Endodermal cell (in vitro differentiated cells): ENCODE data around the gene ATXN7L1. TPM values are rescaled to one million over a fixed set of nuclear protein-coding genes. Genes with fewer than 3 reads are reported as not detected.
A peak's percentile ranks its signal among the peaks of the same experiment; 100 is the strongest.

Experiments used
- DNase-seq: peaks from one replicate; pipeline ENCODE4 v3.0.0-alpha.2; 2017
- H3K27ac ChIP-seq: 2 replicates; pipeline ENCODE4 v1.5.1; 2013; ENCODE audit warnings: mild to moderate bottlenecking, low read depth, low read length, moderate library complexity
- H3K27me3 ChIP-seq: 2 replicates; pipeline ENCODE4 v1.6.1; 2013; ENCODE audit warnings: mild to moderate bottlenecking, low read length, moderate library complexity; ENCODE audit not compliant: insufficient read depth, control insufficient read depth, poor library complexity, severe bottlenecking
- H3K36me3 ChIP-seq: 2 replicates; pipeline ENCODE4 v1.7.0; 2013; ENCODE audit warnings: mild to moderate bottlenecking, low read length, moderate library complexity; ENCODE audit not compliant: control insufficient read depth, insufficient read depth
- H3K4me1 ChIP-seq: one replicate; pipeline ENCODE4 v1.7.0; 2013; ENCODE audit warnings: low read length; ENCODE audit not compliant: control insufficient read depth, insufficient read depth
- H3K4me3 ChIP-seq: 2 replicates; pipeline ENCODE4 v1.5.1; 2013; ENCODE audit warnings: mild to moderate bottlenecking, low read length, moderate library complexity
- H3K9ac ChIP-seq: 2 replicates; pipeline ENCODE4 v1.6.1; 2013; ENCODE audit warnings: mild to moderate bottlenecking, low read length, moderate library complexity; ENCODE audit not compliant: poor library complexity, severe bottlenecking; ENCODE audit errors: extremely low read depth
- H3K9me3 ChIP-seq: 2 replicates; pipeline ENCODE4 v1.6.1; 2013; ENCODE audit warnings: mild to moderate bottlenecking, low read length, moderate library complexity; ENCODE audit not compliant: control insufficient read depth
- H3K27ac Mint-ChIP-seq: 2 replicates; pipeline ENCODE4 v1.8.0; 2020; ENCODE audit warnings: mixed read lengths
- H3K27me3 Mint-ChIP-seq: 2 replicates; pipeline ENCODE4 v1.8.0; 2021; ENCODE audit warnings: mild to moderate bottlenecking, mixed read lengths; ENCODE audit not compliant: insufficient read depth
- H3K36me3 Mint-ChIP-seq: 2 replicates; pipeline ENCODE4 v1.8.0; 2020; ENCODE audit warnings: low read depth, mixed read lengths
- H3K4me1 Mint-ChIP-seq: 2 replicates; pipeline ENCODE4 v1.8.0; 2020; ENCODE audit warnings: mixed read lengths
- H3K4me3 Mint-ChIP-seq: 2 replicates; pipeline ENCODE4 v1.8.0; 2020; ENCODE audit warnings: mild to moderate bottlenecking, moderate library complexity, mixed read lengths
- H3K9me3 Mint-ChIP-seq: 2 replicates; pipeline ENCODE4 v1.8.0; 2020; ENCODE audit warnings: mild to moderate bottlenecking, mixed read lengths
- WGBS, 2 experiments: methylation state at CpG; one replicate each; pipeline versions ENCODE4 v1.1.5 to v1.1.7; 2013; ENCODE audit warnings: missing lambda C conversion rate in 2 of 2, mixed read lengths in 1 of 2; ENCODE audit not compliant: insufficient coverage in 1 of 2, insufficient read length in 1 of 2; 5-methylcytosine and 5-hydroxymethylcytosine counted together
- total RNA-seq, 2 donors: library from RNA; stranded (reverse); fragmentation: NEBNext Ultra II Directional in 1 of 2; extraction: Animal tissue kit (Norgen Biotek cat#: 25700) in 1 of 2; gene quantifications; 2 replicates in 1 of 2; 3 replicates in 1 of 2; pipeline ENCODE4 v1.2.1, GENCODE V29; 2021
- TF ChIP-seq, protein P1 (sequence below): fragments of 200-600 bp; sonication (generic); conservative IDR thresholded peaks from 2 replicates; pipeline ENCODE4 v1.5.0; 2021; ENCODE audit warnings: antibody characterized with exemption, mild to moderate bottlenecking

The ATXN7L1 gene
- total RNA-seq, 2 donors from 2014 or later: 16.9 to 30.4 TPM

DNA sequence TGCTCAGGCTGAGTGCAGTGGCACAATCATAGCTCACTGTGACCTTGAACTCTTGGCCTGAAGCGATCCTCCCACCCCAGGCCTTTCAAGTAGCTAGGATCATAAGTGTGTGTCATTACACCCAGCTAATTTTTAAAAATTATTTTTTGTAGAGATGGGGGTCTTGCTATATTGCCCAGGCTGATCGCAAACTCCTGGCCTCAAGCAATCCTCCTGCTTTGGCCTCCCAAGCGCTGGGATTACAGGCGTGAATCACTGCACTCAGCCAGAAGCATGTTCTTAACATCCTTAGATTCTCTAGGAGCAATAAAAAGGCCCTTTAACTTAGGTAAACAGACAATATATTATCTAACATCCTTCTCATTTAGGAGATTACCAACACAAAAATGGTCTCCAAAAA lies 256.8 kb downstream of the ATXN7L1 start:
- H3K27ac Mint-ChIP-seq: no peak overlapping the region
- Histone ChIP-seq H3K9ac (no peak overlapping the region), H3K4me3 (no peak overlapping the region), H3K27me3 (no peaks in the 10 kb centered on the region), H3K27ac (no peak overlapping the region), H3K4me1 (no peaks in the 10 kb centered on the region), H3K9me3 (no peaks in the 10 kb centered on the region), H3K36me3 (peaks cover 12% of the 10 kb centered on the region)
- H3K4me3 Mint-ChIP-seq: no peak overlapping the region
- DNase-seq: no peak
- H3K27me3 Mint-ChIP-seq: no peaks in the 10 kb centered on the region
- TF ChIP-seq, protein P1, sequence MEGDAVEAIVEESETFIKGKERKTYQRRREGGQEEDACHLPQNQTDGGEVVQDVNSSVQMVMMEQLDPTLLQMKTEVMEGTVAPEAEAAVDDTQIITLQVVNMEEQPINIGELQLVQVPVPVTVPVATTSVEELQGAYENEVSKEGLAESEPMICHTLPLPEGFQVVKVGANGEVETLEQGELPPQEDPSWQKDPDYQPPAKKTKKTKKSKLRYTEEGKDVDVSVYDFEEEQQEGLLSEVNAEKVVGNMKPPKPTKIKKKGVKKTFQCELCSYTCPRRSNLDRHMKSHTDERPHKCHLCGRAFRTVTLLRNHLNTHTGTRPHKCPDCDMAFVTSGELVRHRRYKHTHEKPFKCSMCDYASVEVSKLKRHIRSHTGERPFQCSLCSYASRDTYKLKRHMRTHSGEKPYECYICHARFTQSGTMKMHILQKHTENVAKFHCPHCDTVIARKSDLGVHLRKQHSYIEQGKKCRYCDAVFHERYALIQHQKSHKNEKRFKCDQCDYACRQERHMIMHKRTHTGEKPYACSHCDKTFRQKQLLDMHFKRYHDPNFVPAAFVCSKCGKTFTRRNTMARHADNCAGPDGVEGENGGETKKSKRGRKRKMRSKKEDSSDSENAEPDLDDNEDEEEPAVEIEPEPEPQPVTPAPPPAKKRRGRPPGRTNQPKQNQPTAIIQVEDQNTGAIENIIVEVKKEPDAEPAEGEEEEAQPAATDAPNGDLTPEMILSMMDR: no peak
- 93 to 100% methylated on average over 3 to 4 of the region's 4 CpGs for WGBS, 2 experiments
- no peaks in the 10 kb centered on the region for H3K9me3 Mint-ChIP-seq
- H3K4me1 Mint-ChIP-seq: peaks cover 3% of the 10 kb centered on the region
- peaks cover 67% of the 10 kb centered on the region for H3K36me3 Mint-ChIP-seq

DNA sequence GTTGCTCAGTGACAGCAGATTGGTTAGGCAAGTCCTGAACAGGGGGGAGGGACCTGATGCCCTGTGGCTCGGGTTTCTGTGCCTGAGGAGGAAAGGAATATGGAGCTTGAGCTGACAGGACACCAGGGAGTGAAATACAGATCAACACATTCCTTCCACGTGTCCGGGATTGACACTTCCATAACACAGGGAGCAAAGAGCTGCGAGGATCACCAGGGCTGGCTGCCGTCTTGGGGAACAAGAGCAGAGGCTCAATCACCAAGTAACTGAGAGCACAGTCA lies 258.4 kb downstream of the ATXN7L1 start:
- peak; percentile 40 for DNase-seq
- Mint-ChIP-seq H3K27ac (peak overlapping the region; percentile 58), H3K9me3 (no peaks in the 10 kb centered on the region), H3K27me3 (no peaks in the 10 kb centered on the region), H3K4me1 (peaks cover 3% of the 10 kb centered on the region), H3K36me3 (peaks cover 67% of the 10 kb centered on the region), H3K4me3 (no peak overlapping the region)
- TF ChIP-seq, protein P1: no peak
- Histone ChIP-seq H3K9ac (no peak overlapping the region), H3K9me3 (no peaks in the 10 kb centered on the region), H3K36me3 (peaks cover 16% of the 10 kb centered on the region), H3K27ac (no peak overlapping the region), H3K4me3 (no peak overlapping the region), H3K4me1 (no peaks in the 10 kb centered on the region), H3K27me3 (no peaks in the 10 kb centered on the region)
- 50 to 90% methylated on average over 1 to 5 of the region's 5 CpGs for WGBS, 2 experiments

DNA sequence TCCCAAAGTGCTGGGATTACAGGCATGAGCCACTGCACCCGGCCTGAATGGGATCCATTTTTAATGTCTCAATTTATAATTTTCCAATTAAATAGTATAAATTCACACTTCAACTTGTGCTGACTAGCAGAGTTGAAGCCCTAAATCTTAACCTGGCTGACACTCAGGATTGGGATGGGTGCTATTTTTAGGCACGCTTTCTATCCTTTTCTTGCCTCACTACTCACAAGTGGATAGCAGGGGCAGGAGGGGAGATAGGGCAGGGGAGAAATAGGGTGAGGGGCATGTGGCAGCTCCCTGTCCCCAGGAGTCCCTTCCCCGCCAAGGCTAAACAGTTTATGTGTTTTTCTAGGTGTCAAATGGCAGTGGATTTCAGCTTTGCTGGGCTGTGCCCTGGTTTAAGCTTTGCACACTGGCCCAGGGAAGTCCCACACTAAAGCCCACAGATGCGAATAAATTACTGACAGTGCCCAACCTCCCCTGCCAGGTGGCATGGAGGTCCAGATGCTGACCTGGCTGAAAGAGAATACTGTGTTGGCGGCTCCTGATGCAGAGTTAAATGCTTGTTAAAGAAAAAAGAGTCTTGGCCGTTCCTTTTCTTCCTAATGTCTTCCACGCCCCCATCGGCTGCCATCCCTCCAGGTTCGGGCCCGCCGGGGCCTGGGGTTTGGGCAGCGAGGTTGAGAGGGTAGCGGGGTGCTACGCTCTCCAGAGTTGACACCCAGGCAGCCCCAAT lies 259.0 kb downstream of the ATXN7L1 start:
- H3K27me3 Mint-ChIP-seq: no peaks in the 10 kb centered on the region
- no peak overlapping the region for H3K4me3 Mint-ChIP-seq
- Histone ChIP-seq H3K36me3 (peaks cover 16% of the 10 kb centered on the region), H3K4me1 (no peaks in the 10 kb centered on the region), H3K4me3 (no peak overlapping the region), H3K9me3 (no peaks in the 10 kb centered on the region), H3K27ac (no peak overlapping the region), H3K27me3 (no peaks in the 10 kb centered on the region), H3K9ac (no peak overlapping the region)
- H3K4me1 Mint-ChIP-seq: peaks cover 3% of the 10 kb centered on the region
- no peaks in the 10 kb centered on the region for H3K9me3 Mint-ChIP-seq
- TF ChIP-seq, protein P1: no peak
- H3K27ac Mint-ChIP-seq: peak overlapping the region; percentile 58
- H3K36me3 Mint-ChIP-seq: peaks cover 67% of the 10 kb centered on the region
- 93 to 100% methylated on average over 3 to 14 of the region's 14 CpGs for WGBS, 2 experiments
- DNase-seq: peak; percentile 45
